Left colon (tissue), 2 donors: ENCODE measurements around the gene LPP. TPM values are rescaled to one million over a fixed set of nuclear protein-coding genes. Genes with fewer than 3 reads are reported as not detected.

ENCODE experiments used
- ATAC-seq: fragments of 200-7000 bp; cut with Tn5 transposase; one replicate; pipeline ENCODE4 v1.9.1; 2020; ENCODE audit warnings: mild to moderate bottlenecking, moderate library complexity
- DNase-seq, 2 donors: peaks; one replicate each; pipeline ENCODE4 v3.0.0-alpha.2; 2020
- intact Hi-C, 2 donors: fragments of 100-400 bp; cut with DNase I in 1 of 2; cut with micrococcal nuclease in 1 of 2; formaldehyde crosslinking; loops; one replicate each; pipeline versions ENCODE4 v1.11.2 to v1.14.0; 2022; cut with DNase I, micrococcal nuclease
- total RNA-seq, 2 donors: library from RNA; stranded (reverse); fragmentation: NEBNext Ultra II Directional; extraction: Animal tissue kit (Norgen Biotek cat#: 25700); gene quantifications; one replicate each; pipeline ENCODE4 v1.2.1, GENCODE V29; 2021
- donor health status: DM: no; HTN: no; CAD: no.
- donor health status: DM: yes; HTN: yes; CAD: no.

LPP gene
- total RNA-seq, 2 donors from 2014 or later, result 228 to 258 TPM

GRCh38 chr3:188232656-188233055 is 78.7 kb downstream of the LPP start:
- intact Hi-C loops, result no loop called here
- ATAC-seq (no peak), DNase-seq (no peak)

GRCh38 chr3:188233320-188233719 is 79.4 kb downstream of the LPP start:
- intact Hi-C loops, result no loop called here
- ATAC-seq, result no peak

GRCh38 chr3:188234132-188234531 is 80.2 kb downstream of the LPP start:
- intact Hi-C loops, result no loop called here

More at GRCh38 chr3:188233320-188233719, 79.4 kb downstream of the LPP start:
- DNase-seq, result no peak

GRCh38 chr3:188236271-188236670 is 82.3 kb downstream of the LPP start:
- intact Hi-C loops, result no loop called here
- DNase-seq (no peak), ATAC-seq (no peak)

More at GRCh38 chr3:188234132-188234531, 80.2 kb downstream of the LPP start:
- DNase-seq, result no peak
- no peak for ATAC-seq

- ATAC-seq (peak; percentile 21), DNase-seq (no peak)
- intact Hi-C loops, result no loop called here
Measured at GRCh38 chr3:188239035-188239434, 85.1 kb downstream of the LPP start.

GRCh38 chr3:188239577-188239976 is 85.6 kb downstream of the LPP start:
- intact Hi-C loops, result no loop called here
- ATAC-seq (no peak), DNase-seq (no peak)

GRCh38 chr3:188240189-188240981 is 86.4 kb downstream of the LPP start:
- ATAC-seq (no peak), DNase-seq (no peak)
- intact Hi-C loops, result no loop called here

- peak in 1 of 2 donors; percentile 56 for DNase-seq
- intact Hi-C loops, result no loop called here
Measured at GRCh38 chr3:188241072-188241471, 87.1 kb downstream of the LPP start.

GRCh38 chr3:188241883-188242282 is 87.9 kb downstream of the LPP start:
- DNase-seq (no peak), ATAC-seq (no peak)
- intact Hi-C loops, result no loop called here

More at GRCh38 chr3:188241072-188241471, 87.1 kb downstream of the LPP start:
- no peak for ATAC-seq

- DNase-seq (no peak), ATAC-seq (no peak)
- intact Hi-C loops, result no loop called here
Measured at GRCh38 chr3:188242436-188243123, 88.6 kb downstream of the LPP start.

- DNase-seq (no peak), ATAC-seq (no peak)
- intact Hi-C loops, result no loop called here
Measured at GRCh38 chr3:188243124-188243795, 89.3 kb downstream of the LPP start.

GRCh38 chr3:188244395-188244861 is 90.5 kb downstream of the LPP start:
- DNase-seq, result no peak
- ATAC-seq, result peak; percentile 77

GRCh38 chr3:188246905-188247304 is 92.9 kb downstream of the LPP start:
- ATAC-seq (no peak), DNase-seq (no peak)
- intact Hi-C loops, result no loop called here

More at GRCh38 chr3:188244395-188244861, 90.5 kb downstream of the LPP start:
- intact Hi-C loops, result no loop called here

- intact Hi-C loops, result no loop called here
- DNase-seq (no peak), ATAC-seq (peak; percentile 62)
Measured at GRCh38 chr3:188248036-188248561, 94.1 kb downstream of the LPP start.

GRCh38 chr3:188253123-188253793 is 99.3 kb downstream of the LPP start:
- intact Hi-C loops, result no loop called here
- DNase-seq, result no peak
- ATAC-seq, result peak; percentile 74

- DNase-seq (no peak), ATAC-seq (peak; percentile 53)
- intact Hi-C loops, result no loop called here
Measured at GRCh38 chr3:188253800-188254452, 100.0 kb downstream of the LPP start.

- ATAC-seq, result no peak
- intact Hi-C loops, result no loop called here
- no peak for DNase-seq
Measured at GRCh38 chr3:188254520-188255070, 100.6 kb downstream of the LPP start.

- DNase-seq (no peak), ATAC-seq (no peak)
- intact Hi-C loops, result no loop called here
Measured at GRCh38 chr3:188255190-188255589, 101.2 kb downstream of the LPP start.
